Smooth muscle cell (in vitro differentiated cells): ENCODE data around the gene ARHGEF5. TPM values are rescaled to one million over a fixed set of nuclear protein-coding genes. Genes with fewer than 3 reads are reported as not detected.
"Not testable (repeated sequence)": the region's sequence is repeated elsewhere in the genome, so short reads cannot be mapped to it uniquely, and the experiment has no call there.

Source experiments
- DNase-seq: peaks from one replicate; lab custom pipeline; 2025; ENCODE audit not compliant: unreplicated experiment; lab: John Stamatoyannopoulos, UW
- H2AFZ ChIP-seq: fragments of 200-600 bp; sonication (generic); 2 replicates; pipeline ENCODE4 v1.6.0; 2016; ENCODE audit warnings: antibody characterized with exemption, low read depth, mild to moderate bottlenecking
- H3F3A ChIP-seq: fragments of 200-600 bp; sonication (generic); 2 replicates; pipeline ENCODE4 v1.6.0; 2017; ENCODE audit warnings: antibody characterized with exemption, low read depth
- H3K27ac ChIP-seq: fragments of 200-600 bp; sonication (generic); 2 replicates; pipeline ENCODE4 v1.5.1; 2016; ENCODE audit warnings: low read depth, mild to moderate bottlenecking
- H3K27me3 ChIP-seq: fragments of 200-600 bp; sonication (generic); 2 replicates; pipeline ENCODE4 v1.6.1; 2016; ENCODE audit warnings: low read depth, mild to moderate bottlenecking
- H3K36me3 ChIP-seq: fragments of 200-600 bp; sonication (generic); 2 replicates; pipeline ENCODE4 v1.5.1; 2016; ENCODE audit warnings: low read depth
- H3K4me1 ChIP-seq: fragments of 200-600 bp; sonication (generic); 2 replicates; pipeline ENCODE4 v1.5.1; 2016; ENCODE audit warnings: low read depth
- H3K4me2 ChIP-seq: fragments of 200-600 bp; sonication (generic); 2 replicates; pipeline ENCODE4 v1.6.0; 2016; ENCODE audit warnings: mild to moderate bottlenecking
- H3K4me3 ChIP-seq: fragments of 200-600 bp; sonication (generic); 2 replicates; pipeline ENCODE4 v1.5.1; 2016; ENCODE audit warnings: mild to moderate bottlenecking
- H3K79me2 ChIP-seq: fragments of 200-600 bp; sonication (generic); 2 replicates; pipeline ENCODE4 v1.6.0; 2016; ENCODE audit warnings: low read depth, mild to moderate bottlenecking
- H3K9ac ChIP-seq: fragments of 200-600 bp; sonication (generic); 2 replicates; pipeline ENCODE4 v1.6.0; 2016; ENCODE audit warnings: low read depth
- H3K9me3 ChIP-seq: fragments of 200-600 bp; sonication (generic); replicated peaks from 2 replicates; pipeline ENCODE4 v1.5.1; 2016; ENCODE audit warnings: low read depth
- H4K20me1 ChIP-seq: fragments of 200-600 bp; sonication (generic); 2 replicates; pipeline ENCODE4 v1.6.0; 2016; ENCODE audit warnings: low read depth
- WGBS: methylation state at CpG from one replicate; pipeline ENCODE4 v1.1.7; 2016; ENCODE audit warnings: low lambda C conversion rate; 5-methylcytosine and 5-hydroxymethylcytosine counted together
- polyA plus RNA-seq: library from polyadenylated mRNA; unstranded; fragments of >200 nt; fragmentation: Nextera tagmentation; extraction: Ambion mirVana; gene quantifications from 2 replicates; pipeline ENCODE4 v1.2.1, GENCODE V29; 2016
- total RNA-seq: library from RNA; depleted of rRNA; stranded (reverse); fragments of >200 nt; gene quantifications from 2 replicates; pipeline ENCODE4 v1.2.3, GENCODE V29; 2014

The ARHGEF5 gene
- total RNA-seq (7.4 and 12.1 TPM in 2 replicates), polyA plus RNA-seq (3.7 and 10.4 TPM in 2 replicates)

- WGBS: no CpG with 5 or more reads among the region's 50 CpGs
- not testable (repeated sequence) for H3F3A ChIP-seq
Observed at GRCh38 chr7:144355176-144355822, at the start of gene ARHGEF5. Gene ARHGEF5, plus strand, starts transcription at chr7:144355402. Its CDS starts 7,268 bp downstream, at chr7:144362670.

GRCh38 chr7:144309702-144310101 lies 45.5 kb upstream of the ARHGEF5 start:
- not testable (repeated sequence) for DNase-seq, H3K36me3 ChIP-seq, H2AFZ ChIP-seq, H4K20me1 ChIP-seq, H3K4me2 ChIP-seq, H3K4me1 ChIP-seq, H3K79me2 ChIP-seq, H3K9me3 ChIP-seq, H3K27ac ChIP-seq, H3K27me3 ChIP-seq, H3K4me3 ChIP-seq, H3F3A ChIP-seq, H3K9ac ChIP-seq
- no CpG with 5 or more reads among the region's 2 CpGs for WGBS

More at GRCh38 chr7:144355176-144355822, at the start of gene ARHGEF5:
- not testable (repeated sequence) for H3K9ac ChIP-seq, H2AFZ ChIP-seq, H3K9me3 ChIP-seq, H3K27ac ChIP-seq, DNase-seq, H3K4me2 ChIP-seq, H3K79me2 ChIP-seq, H3K36me3 ChIP-seq, H3K27me3 ChIP-seq, H3K4me1 ChIP-seq, H3K4me3 ChIP-seq, H4K20me1 ChIP-seq

GRCh38 chr7:144311218-144311617 lies 44.0 kb upstream of the ARHGEF5 start:
- H4K20me1 ChIP-seq, H3K36me3 ChIP-seq, H3K4me3 ChIP-seq, H2AFZ ChIP-seq, H3K9ac ChIP-seq, H3K4me1 ChIP-seq, DNase-seq, H3K27ac ChIP-seq, H3K9me3 ChIP-seq, H3K4me2 ChIP-seq, H3F3A ChIP-seq, H3K27me3 ChIP-seq, H3K79me2 ChIP-seq: not testable (repeated sequence)
- no CpG with 5 or more reads among the region's 2 CpGs for WGBS

DNA sequence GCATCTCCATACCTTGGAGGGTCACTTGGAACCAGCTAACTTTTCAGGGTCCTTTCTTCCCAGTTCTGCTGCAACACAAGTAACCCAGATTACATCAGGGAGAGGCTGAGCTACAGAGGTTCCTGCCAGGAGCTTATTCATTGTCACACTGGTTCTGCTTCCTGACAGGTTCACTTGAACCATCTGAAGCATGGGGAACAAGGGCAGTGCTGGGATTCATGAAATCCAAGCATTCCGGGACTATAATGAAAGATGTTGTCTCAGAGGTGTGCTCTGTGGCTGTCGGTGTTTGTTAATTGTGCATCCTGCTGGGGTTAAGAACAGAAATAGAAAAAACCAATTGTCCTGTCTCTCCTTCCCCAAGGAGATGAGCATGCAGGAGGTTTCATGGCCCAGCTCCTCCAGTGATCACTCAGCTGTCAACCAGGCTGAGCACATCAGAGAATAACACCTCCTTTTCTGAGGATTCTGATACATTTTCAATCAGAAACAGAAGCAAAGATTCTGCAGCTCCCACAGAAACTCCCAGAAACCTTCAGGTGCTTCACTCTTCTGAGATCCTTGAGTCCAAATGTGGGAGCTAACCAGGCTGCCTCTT lies 43.2 kb upstream of the ARHGEF5 start, which contains the start of gene OR2A1:
Gene OR2A1 (plus strand): TSS at position 548 of the 598 bp plus-strand sequence. CDS start 5,706 bp downstream, outside the sequence.
- not testable (repeated sequence) for H3K27ac ChIP-seq, DNase-seq, H4K20me1 ChIP-seq, H3K4me1 ChIP-seq, H3K4me3 ChIP-seq, H3K4me2 ChIP-seq, H2AFZ ChIP-seq, H3K79me2 ChIP-seq, H3K36me3 ChIP-seq, H3K9me3 ChIP-seq, H3K27me3 ChIP-seq, H3K9ac ChIP-seq, H3F3A ChIP-seq
- WGBS: no CpG with 5 or more reads among the region's 2 CpGs

GRCh38 chr7:144317537-144317936 lies 37.7 kb upstream of the ARHGEF5 start:
- not testable (repeated sequence) for H3K4me3 ChIP-seq, DNase-seq, H2AFZ ChIP-seq, H3K27me3 ChIP-seq, H3K4me1 ChIP-seq, H3K36me3 ChIP-seq, H3K27ac ChIP-seq, H3K4me2 ChIP-seq, H3K9ac ChIP-seq, H4K20me1 ChIP-seq, H3K9me3 ChIP-seq, H3K79me2 ChIP-seq, H3F3A ChIP-seq
- no CpG with 5 or more reads among the region's 1 CpG for WGBS

- H3F3A ChIP-seq: not testable (repeated sequence)
Observed at GRCh38 chr7:144319547-144319946, 35.7 kb upstream of the ARHGEF5 start.

GRCh38 chr7:144321677-144322206 lies 33.5 kb upstream of the ARHGEF5 start:
- WGBS: 80% methylated on average over 1 of the region's 3 CpGs
- H3K27ac ChIP-seq, H3K4me2 ChIP-seq: not testable (repeated sequence)

More at GRCh38 chr7:144319547-144319946, 35.7 kb upstream of the ARHGEF5 start:
- H3K9ac ChIP-seq, H3K36me3 ChIP-seq, H4K20me1 ChIP-seq, DNase-seq, H3K4me3 ChIP-seq, H3K9me3 ChIP-seq, H3K79me2 ChIP-seq, H3K27me3 ChIP-seq, H3K27ac ChIP-seq, H3K4me2 ChIP-seq, H3K4me1 ChIP-seq, H2AFZ ChIP-seq: not testable (repeated sequence)
- WGBS: no CpG with 5 or more reads among the region's 2 CpGs

DNA sequence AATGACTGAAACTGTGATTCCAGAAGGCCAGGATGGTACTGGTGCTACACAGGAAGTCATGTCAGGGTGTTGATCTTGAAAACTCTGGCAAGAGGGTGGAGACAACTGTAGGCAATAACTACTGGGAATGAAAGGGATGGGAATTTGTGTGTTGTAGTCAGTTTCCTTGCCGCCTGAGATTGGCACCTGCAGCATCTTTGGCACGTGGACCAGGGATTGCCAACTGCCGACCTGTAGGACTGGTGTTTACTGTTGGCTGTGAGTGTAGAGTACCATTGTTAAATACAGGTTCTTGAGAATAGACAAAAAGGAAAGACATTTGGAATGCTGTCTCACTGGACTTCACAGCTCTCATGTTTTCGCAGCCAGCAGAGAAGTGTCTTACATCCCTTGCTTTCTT lies 31.8 kb upstream of the ARHGEF5 start:
- not testable (repeated sequence) for H3K9ac ChIP-seq, H3K27me3 ChIP-seq, H2AFZ ChIP-seq, H3K4me2 ChIP-seq, H3K27ac ChIP-seq, H3K79me2 ChIP-seq, H3K4me3 ChIP-seq, H3K9me3 ChIP-seq, H4K20me1 ChIP-seq, H3F3A ChIP-seq, H3K36me3 ChIP-seq, DNase-seq, H3K4me1 ChIP-seq
- 93% methylated on average over 3 of the region's 4 CpGs for WGBS

More at GRCh38 chr7:144321677-144322206, 33.5 kb upstream of the ARHGEF5 start:
- not testable (repeated sequence) for H3K4me1 ChIP-seq, H2AFZ ChIP-seq, H3K4me3 ChIP-seq, DNase-seq, H4K20me1 ChIP-seq, H3K36me3 ChIP-seq, H3K9me3 ChIP-seq, H3K9ac ChIP-seq, H3K79me2 ChIP-seq, H3F3A ChIP-seq, H3K27me3 ChIP-seq
